ENCODE measurements around the gene KCNMB2. TPM values are rescaled to one million over a fixed set of nuclear protein-coding genes. Genes with fewer than 3 reads are reported as not detected.

Gene KCNMB2
- total and polyA plus RNA-seq, 2 donors (not counting 1 experiment from before 2014, with no cell fraction given): 0.17 TPM; not detected in 1

GRCh38 chr3:178676942-178677790, 140.9 kb downstream of the KCNMB2 start:
- H3K4me1 ChIP-seq (ENCODE audit: control insufficient read depth, extremely low read depth, insufficient read depth, low read length): no peaks in the 10 kb centered on the region
- H3K27ac ChIP-seq (ENCODE audit: insufficient read depth, low read length): no peak overlapping the region
- no peaks in the 10 kb centered on the region for H3K27me3 ChIP-seq (ENCODE audit: control insufficient read depth, insufficient read depth, low read length)
- no peak for DNase-seq (ENCODE audit: low read depth in 2 of 2)
- no peaks in the 10 kb centered on the region for H4K20me1 ChIP-seq (ENCODE audit: control insufficient read depth, extremely low read depth, insufficient read depth, low read length)
- H2AFZ ChIP-seq (ENCODE audit: low read length): no peak overlapping the region
- no peak overlapping the region for H3K9ac ChIP-seq (ENCODE audit: insufficient read depth, low read length)
- H3K4me3 ChIP-seq (replicated peaks in 1 of 4; ENCODE audit: control extremely low read depth in 1 of 4, insufficient read depth in 1 of 4, low read depth in 3 of 4, low read length in 4 of 4): no peak overlapping the region
- TF ChIP-seq, protein P1, sequence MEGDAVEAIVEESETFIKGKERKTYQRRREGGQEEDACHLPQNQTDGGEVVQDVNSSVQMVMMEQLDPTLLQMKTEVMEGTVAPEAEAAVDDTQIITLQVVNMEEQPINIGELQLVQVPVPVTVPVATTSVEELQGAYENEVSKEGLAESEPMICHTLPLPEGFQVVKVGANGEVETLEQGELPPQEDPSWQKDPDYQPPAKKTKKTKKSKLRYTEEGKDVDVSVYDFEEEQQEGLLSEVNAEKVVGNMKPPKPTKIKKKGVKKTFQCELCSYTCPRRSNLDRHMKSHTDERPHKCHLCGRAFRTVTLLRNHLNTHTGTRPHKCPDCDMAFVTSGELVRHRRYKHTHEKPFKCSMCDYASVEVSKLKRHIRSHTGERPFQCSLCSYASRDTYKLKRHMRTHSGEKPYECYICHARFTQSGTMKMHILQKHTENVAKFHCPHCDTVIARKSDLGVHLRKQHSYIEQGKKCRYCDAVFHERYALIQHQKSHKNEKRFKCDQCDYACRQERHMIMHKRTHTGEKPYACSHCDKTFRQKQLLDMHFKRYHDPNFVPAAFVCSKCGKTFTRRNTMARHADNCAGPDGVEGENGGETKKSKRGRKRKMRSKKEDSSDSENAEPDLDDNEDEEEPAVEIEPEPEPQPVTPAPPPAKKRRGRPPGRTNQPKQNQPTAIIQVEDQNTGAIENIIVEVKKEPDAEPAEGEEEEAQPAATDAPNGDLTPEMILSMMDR (conservative IDR thresholded peaks at IDR 0.05 in 1 of 2, IDR thresholded peaks at IDR 0.05 in 1 of 2; ENCODE audit: low read depth in 1 of 2, low read length in 2 of 2): no peak
- no peak for TF ChIP-seq EZH2 (IDR thresholded peaks at IDR 0.05; ENCODE audit: low read length, missing control alignments)
- H3K79me2 ChIP-seq (ENCODE audit: control insufficient read depth, insufficient read depth, low read length): no peaks in the 10 kb centered on the region
- no peaks in the 10 kb centered on the region for H3K9me3 ChIP-seq (ENCODE audit: control insufficient read depth, insufficient read depth, low read depth, low read length)
- no peaks in the 10 kb centered on the region for H3K36me3 ChIP-seq (ENCODE audit: control insufficient read depth, insufficient read depth, low read length)
- no peak overlapping the region for H3K4me2 ChIP-seq (ENCODE audit: extremely low read depth, insufficient read depth, low read length)

- Histone ChIP-seq H4K20me1 (ENCODE audit: control insufficient read depth, extremely low read depth, insufficient read depth, low read length) (no peaks in the 10 kb centered on the region), H3K9me3 (ENCODE audit: control insufficient read depth, insufficient read depth, low read depth, low read length) (no peaks in the 10 kb centered on the region), H3K9ac (ENCODE audit: insufficient read depth, low read length) (no peak overlapping the region), H3K79me2 (ENCODE audit: control insufficient read depth, insufficient read depth, low read length) (no peaks in the 10 kb centered on the region), H3K27me3 (ENCODE audit: control insufficient read depth, insufficient read depth, low read length) (no peaks in the 10 kb centered on the region), H3K36me3 (ENCODE audit: control insufficient read depth, insufficient read depth, low read length) (no peaks in the 10 kb centered on the region), H3K4me2 (ENCODE audit: extremely low read depth, insufficient read depth, low read length) (no peak overlapping the region), H3K4me3 (replicated peaks in 1 of 4; ENCODE audit: control extremely low read depth in 1 of 4, insufficient read depth in 1 of 4, low read depth in 3 of 4, low read length in 4 of 4) (no peak overlapping the region), H3K4me1 (ENCODE audit: control insufficient read depth, extremely low read depth, insufficient read depth, low read length) (no peaks in the 10 kb centered on the region), H2AFZ (ENCODE audit: low read length) (no peak overlapping the region), H3K27ac (ENCODE audit: insufficient read depth, low read length) (no peak overlapping the region)
- TF ChIP-seq EZH2 (IDR thresholded peaks at IDR 0.05; ENCODE audit: low read length, missing control alignments): no peak
- TF ChIP-seq, protein P1 (conservative IDR thresholded peaks at IDR 0.05 in 1 of 2, IDR thresholded peaks at IDR 0.05 in 1 of 2; ENCODE audit: low read depth in 1 of 2, low read length in 2 of 2): no peak
- DNase-seq (ENCODE audit: low read depth in 2 of 2): no peak
Measured at GRCh38 chr3:178677961-178678360, 141.7 kb downstream of the KCNMB2 start.

DNA sequence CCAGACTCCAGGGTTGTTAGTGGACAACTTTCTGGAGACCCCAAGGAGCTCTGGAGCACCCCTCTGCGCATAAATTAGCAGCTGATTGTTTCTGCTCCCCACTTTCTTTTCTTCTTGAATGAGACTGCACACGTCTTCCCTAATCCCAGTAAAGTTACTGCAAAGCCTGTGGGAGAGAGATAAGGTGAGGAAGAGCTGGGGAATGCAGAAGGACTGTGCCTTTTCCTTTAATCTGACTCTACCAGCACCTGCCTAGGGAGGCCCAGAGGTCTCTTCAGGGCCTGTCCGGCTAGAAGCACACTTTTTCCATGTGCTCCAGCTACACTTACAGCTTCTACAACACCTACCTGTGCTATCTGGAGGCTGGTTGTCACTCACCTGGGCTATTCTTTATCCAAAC, 143.8 kb downstream of the KCNMB2 start:
- Histone ChIP-seq H3K27ac (ENCODE audit: insufficient read depth, low read length) (no peak overlapping the region), H3K27me3 (ENCODE audit: control insufficient read depth, insufficient read depth, low read length) (no peaks in the 10 kb centered on the region), H3K9ac (ENCODE audit: insufficient read depth, low read length) (no peak overlapping the region), H3K4me3 (replicated peaks in 1 of 4; ENCODE audit: control extremely low read depth in 1 of 4, insufficient read depth in 1 of 4, low read depth in 3 of 4, low read length in 4 of 4) (no peak overlapping the region), H3K36me3 (ENCODE audit: control insufficient read depth, insufficient read depth, low read length) (no peaks in the 10 kb centered on the region), H4K20me1 (ENCODE audit: control insufficient read depth, extremely low read depth, insufficient read depth, low read length) (no peaks in the 10 kb centered on the region), H3K4me2 (ENCODE audit: extremely low read depth, insufficient read depth, low read length) (no peak overlapping the region), H3K4me1 (ENCODE audit: control insufficient read depth, extremely low read depth, insufficient read depth, low read length) (no peaks in the 10 kb centered on the region), H3K9me3 (ENCODE audit: control insufficient read depth, insufficient read depth, low read depth, low read length) (no peaks in the 10 kb centered on the region), H3K79me2 (ENCODE audit: control insufficient read depth, insufficient read depth, low read length) (no peaks in the 10 kb centered on the region), H2AFZ (ENCODE audit: low read length) (no peak overlapping the region)
- no peak for DNase-seq (ENCODE audit: low read depth in 2 of 2)
- TF ChIP-seq, protein P1 (conservative IDR thresholded peaks at IDR 0.05 in 1 of 2, IDR thresholded peaks at IDR 0.05 in 1 of 2; ENCODE audit: low read depth in 1 of 2, low read length in 2 of 2): no peak
- TF ChIP-seq EZH2 (IDR thresholded peaks at IDR 0.05; ENCODE audit: low read length, missing control alignments): no peak

Data from fibroblast of lung (primary cell).